Left renal cortex interstitium (tissue), 4 donors: ENCODE measurements around the gene MEX3A. TPM values are rescaled to one million over a fixed set of nuclear protein-coding genes. Genes with fewer than 3 reads are reported as not detected.

Experiments
- polyA plus RNA-seq, 4 donors: library from polyadenylated mRNA; unstranded; fragments of 120-200 nt; gene quantifications; one replicate each; pipeline ENCODE4 v1.2.1, GENCODE V29; 2013; ENCODE audit not compliant: insufficient read length in 4 of 4

MEX3A gene
- polyA plus RNA-seq, 4 donors: 40.9 to 53.6 (median 46.9) TPM

Other genes starting within 250 kb of the MEX3A start
- 10 to 100 TPM; 31.1 to 62.9 (median 50.4) TPM for gene GON4L, start 225.3 kb downstream of the MEX3A start, polyA plus RNA-seq
- 10 to 100 TPM; 17.2 to 21.4 (median 20.4) TPM for gene SYT11, start 222.9 kb downstream of the MEX3A start, polyA plus RNA-seq
- gene RIT1, start 171.1 kb downstream of the MEX3A start, polyA plus RNA-seq: 10 to 100 TPM; 42.9 to 60.3 (median 47.6) TPM
- gene KHDC4, start 148.1 kb downstream of the MEX3A start, polyA plus RNA-seq: 10 to 100 TPM; 39.4 to 88.1 (median 60.5) TPM
- under 1 TPM; 0.14 to 0.23 (median 0.19) TPM for gene RXFP4, start 140.8 kb downstream of the MEX3A start, polyA plus RNA-seq
- gene ARHGEF2, start 103.9 kb downstream of the MEX3A start, polyA plus RNA-seq: 10 to 100 TPM; 77.9 to 97.8 (median 81.2) TPM
- 100 to 1,000 TPM; 349 to 450 (median 397) TPM for gene SSR2, start 61.5 kb downstream of the MEX3A start, polyA plus RNA-seq
- 10 to 100 TPM; 46.9 to 61.7 (median 51.8) TPM for gene UBQLN4, start 28.7 kb downstream of the MEX3A start, polyA plus RNA-seq
- 10 to 100 TPM; 53.9 to 67.9 (median 60.2) TPM for gene LAMTOR2, start 27.7 kb downstream of the MEX3A start, polyA plus RNA-seq
- 10 to 100 TPM; 51.0 to 63.6 (median 55.5) TPM for gene RAB25, start 21.3 kb downstream of the MEX3A start, polyA plus RNA-seq
- gene LMNA, start 32.2 kb upstream of the MEX3A start, polyA plus RNA-seq: 100 to 1,000 TPM in 3 of 4 donors, 10 to 100 TPM in 1; 81.2 to 114 (median 104) TPM
- gene SEMA4A, start 71.1 kb upstream of the MEX3A start, polyA plus RNA-seq: 10 to 100 TPM; 18.3 to 24.5 (median 22.1) TPM
- 10 to 100 TPM; 23.5 to 32.0 (median 28.6) TPM for gene SLC25A44, start 111.6 kb upstream of the MEX3A start, polyA plus RNA-seq
- 100 to 1,000 TPM in 2 of 4 donors, 10 to 100 TPM in 2; 78.4 to 103 (median 97.6) TPM for gene PMF1, start 130.5 kb upstream of the MEX3A start, polyA plus RNA-seq
- 1 to 10 TPM; 1.0 to 7.5 (median 4.3) TPM for gene BGLAP, start 159.7 kb upstream of the MEX3A start, polyA plus RNA-seq
- gene PAQR6, start 165.6 kb upstream of the MEX3A start, polyA plus RNA-seq: 1 to 10 TPM; 2.9 to 8.0 (median 4.9) TPM
- 10 to 100 TPM; 54.5 to 76.2 (median 62.1) TPM for gene SMG5, start 200.4 kb upstream of the MEX3A start, polyA plus RNA-seq
- 1 to 10 TPM; 4.8 to 8.2 (median 7.0) TPM for gene TMEM79, start 201.9 kb upstream of the MEX3A start, polyA plus RNA-seq
- gene GLMP, start 213.2 kb upstream of the MEX3A start, polyA plus RNA-seq: 10 to 100 TPM; 54.6 to 73.3 (median 65.4) TPM
- not detected for gene VHLL, start 216.8 kb upstream of the MEX3A start, polyA plus RNA-seq